ENCODE results near the gene FAM83B.

The FAM83B gene

DNA sequence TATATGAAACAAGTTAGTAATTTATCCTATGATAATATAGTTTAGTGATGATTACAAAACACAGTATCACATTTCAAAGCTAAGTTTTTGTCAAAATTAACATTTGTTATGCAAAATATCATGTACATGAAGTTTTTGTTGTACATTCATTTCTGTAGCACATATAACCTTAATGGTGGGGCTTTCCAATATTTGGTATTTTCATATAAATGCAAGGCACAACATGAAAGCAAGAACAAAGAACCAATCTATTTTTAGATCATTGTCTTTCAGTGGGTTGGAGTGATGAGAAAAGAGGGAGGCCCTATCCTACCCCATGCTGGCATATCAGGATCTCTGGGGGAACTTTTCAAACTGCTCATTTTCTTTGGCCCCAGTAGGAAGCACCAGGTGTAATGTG is 53.4 kb downstream of the FAM83B start:
- no peak overlapping the region for H3K9ac ChIP-seq (ENCODE audit: low read depth, low read length)
- no peak overlapping the region for H3K4me3 ChIP-seq (ENCODE audit: low read length)
- H3K36me3 ChIP-seq (ENCODE audit: insufficient read depth, low read length) = no peaks in the 10 kb centered on the region
- H3K27me3 ChIP-seq (ENCODE audit: control insufficient read depth, insufficient read depth, low read length) = no peaks in the 10 kb centered on the region
- H3K4me1 ChIP-seq (ENCODE audit: control insufficient read depth, insufficient read depth, low read length) = no peaks in the 10 kb centered on the region
- H3K9me3 ChIP-seq (replicated peaks; ENCODE audit: low read length) = no peaks in the 10 kb centered on the region
- H3K4me2 ChIP-seq (ENCODE audit: low read length) = no peak overlapping the region

DNA sequence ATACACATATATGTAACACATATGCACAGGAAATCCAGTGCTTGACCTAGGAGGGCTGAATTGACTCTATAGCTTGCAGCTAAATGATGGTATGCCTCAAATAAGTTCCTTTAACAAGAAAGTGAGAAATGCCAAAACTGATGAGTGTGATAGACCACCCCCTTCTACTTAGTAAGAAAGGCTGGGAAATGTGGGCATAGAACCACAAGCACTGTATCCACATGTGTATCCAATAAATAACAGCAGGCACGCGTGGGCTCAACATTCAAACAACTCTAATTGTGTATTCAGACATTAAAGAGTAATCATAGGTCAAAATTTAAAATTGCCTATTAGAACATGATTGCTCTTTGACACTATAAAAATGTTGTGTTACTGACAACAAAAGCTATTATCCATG is 54.1 kb downstream of the FAM83B start:
- no peaks in the 10 kb centered on the region for H3K9me3 ChIP-seq (replicated peaks; ENCODE audit: low read length)
- H3K9ac ChIP-seq (ENCODE audit: low read depth, low read length) = no peak overlapping the region
- H3K4me1 ChIP-seq (ENCODE audit: control insufficient read depth, insufficient read depth, low read length) = no peaks in the 10 kb centered on the region
- no peaks in the 10 kb centered on the region for H3K36me3 ChIP-seq (ENCODE audit: insufficient read depth, low read length)
- no peak overlapping the region for H3K4me2 ChIP-seq (ENCODE audit: low read length)
- no peaks in the 10 kb centered on the region for H3K27me3 ChIP-seq (ENCODE audit: control insufficient read depth, insufficient read depth, low read length)
- H3K4me3 ChIP-seq (ENCODE audit: low read length) = no peak overlapping the region

DNA sequence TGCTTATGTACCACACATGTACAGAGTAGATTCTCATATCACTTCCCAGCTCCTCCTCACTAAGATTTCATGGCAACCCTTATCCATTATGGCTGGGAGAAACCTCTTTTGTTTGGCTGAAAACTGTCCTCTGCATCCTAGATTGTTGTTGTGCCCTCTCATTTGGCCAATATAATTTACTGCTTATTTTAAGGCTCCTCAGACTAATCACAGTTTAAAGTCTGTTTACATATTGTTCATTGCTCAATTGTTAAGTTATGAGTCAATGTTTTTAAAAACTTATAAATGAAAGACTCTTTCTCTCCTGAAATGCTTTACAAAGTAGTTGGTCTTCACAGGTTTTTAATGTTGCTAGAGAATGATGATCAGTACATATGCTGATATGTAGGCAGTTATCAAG is 57.3 kb downstream of the FAM83B start:
- Histone ChIP-seq H3K27me3 (ENCODE audit: control insufficient read depth, insufficient read depth, low read length) (no peaks in the 10 kb centered on the region), H3K4me2 (ENCODE audit: low read length) (no peak overlapping the region), H3K9ac (ENCODE audit: low read depth, low read length) (no peak overlapping the region), H3K36me3 (ENCODE audit: insufficient read depth, low read length) (no peaks in the 10 kb centered on the region), H3K4me1 (ENCODE audit: control insufficient read depth, insufficient read depth, low read length) (no peaks in the 10 kb centered on the region), H3K4me3 (ENCODE audit: low read length) (no peak overlapping the region), H3K9me3 (replicated peaks; ENCODE audit: low read length) (no peaks in the 10 kb centered on the region)

DNA sequence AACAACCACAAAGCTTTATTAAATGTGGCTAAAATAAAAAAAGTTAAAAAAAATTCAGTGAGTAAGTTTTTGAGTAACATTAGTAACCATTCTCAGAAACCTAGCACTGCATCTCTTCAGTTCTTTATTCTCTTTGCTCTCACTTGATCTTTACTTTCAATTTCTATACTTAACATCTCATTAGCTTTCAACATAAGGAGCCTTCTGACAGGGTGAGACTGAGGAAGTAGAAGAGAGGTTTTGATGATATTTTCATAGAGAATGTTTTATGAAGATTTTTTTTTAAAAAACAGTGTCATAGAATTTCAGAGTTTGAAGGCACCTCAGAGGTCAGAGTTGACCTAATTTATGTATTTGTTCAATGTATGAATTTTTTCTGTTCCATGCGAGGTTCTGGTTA is 60.8 kb downstream of the FAM83B start:
- H3K9me3 ChIP-seq (replicated peaks; ENCODE audit: low read length) = no peaks in the 10 kb centered on the region
- no peak overlapping the region for H3K4me2 ChIP-seq (ENCODE audit: low read length)
- H3K4me3 ChIP-seq (ENCODE audit: low read length) = no peak overlapping the region
- H3K36me3 ChIP-seq (ENCODE audit: insufficient read depth, low read length) = no peaks in the 10 kb centered on the region
- no peaks in the 10 kb centered on the region for H3K4me1 ChIP-seq (ENCODE audit: control insufficient read depth, insufficient read depth, low read length)
- H3K9ac ChIP-seq (ENCODE audit: low read depth, low read length) = no peak overlapping the region
- H3K27me3 ChIP-seq (ENCODE audit: control insufficient read depth, insufficient read depth, low read length) = no peaks in the 10 kb centered on the region

DNA sequence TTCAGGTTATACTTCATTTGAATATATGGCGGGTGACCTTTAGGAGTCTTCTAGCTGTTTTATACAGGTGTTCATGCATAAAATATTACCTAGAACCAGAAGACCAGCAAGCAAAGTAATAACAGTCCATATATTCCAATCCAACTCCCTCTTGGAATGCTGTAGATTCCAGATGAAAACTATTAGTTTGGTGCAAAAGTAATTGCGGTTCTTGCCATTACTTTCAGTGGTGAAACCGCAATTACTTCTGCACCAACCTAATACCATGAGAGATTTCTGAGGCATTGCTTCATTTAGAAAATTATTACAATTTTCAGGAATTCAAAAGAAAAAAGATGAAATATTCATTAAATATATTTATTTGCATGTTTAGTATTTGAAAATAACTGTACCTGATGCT is 62.6 kb downstream of the FAM83B start:
- no peak overlapping the region for H3K9ac ChIP-seq (ENCODE audit: low read depth, low read length)
- H3K4me2 ChIP-seq (ENCODE audit: low read length) = no peak overlapping the region
- no peak overlapping the region for H3K4me3 ChIP-seq (ENCODE audit: low read length)
- H3K36me3 ChIP-seq (ENCODE audit: insufficient read depth, low read length) = no peaks in the 10 kb centered on the region
- H3K4me1 ChIP-seq (ENCODE audit: control insufficient read depth, insufficient read depth, low read length) = no peaks in the 10 kb centered on the region
- H3K9me3 ChIP-seq (replicated peaks; ENCODE audit: low read length) = no peaks in the 10 kb centered on the region
- H3K27me3 ChIP-seq (ENCODE audit: control insufficient read depth, insufficient read depth, low read length) = no peaks in the 10 kb centered on the region

DNA sequence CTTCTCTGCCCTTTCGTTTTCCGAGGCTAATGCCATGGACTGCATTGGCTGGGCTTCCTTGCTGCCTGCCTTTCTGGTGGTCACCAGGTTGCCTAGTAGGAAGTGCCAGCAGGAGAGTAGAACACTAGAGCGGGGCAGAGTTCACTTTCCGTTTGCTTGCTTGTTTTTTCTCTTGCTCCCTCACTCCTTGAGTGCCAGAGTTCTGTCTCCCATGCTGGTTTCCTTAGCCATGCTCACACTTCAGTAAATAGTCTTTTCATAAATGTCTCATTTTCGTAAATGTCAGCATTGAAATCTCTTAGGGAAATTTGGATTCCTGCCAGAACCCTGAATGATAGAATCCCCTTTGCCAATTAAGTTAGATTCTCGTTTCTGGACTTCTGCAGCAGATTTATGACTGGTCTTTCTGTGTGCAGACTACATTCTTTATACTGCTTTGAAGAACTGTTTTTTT is 63.9 kb downstream of the FAM83B start:
- Histone ChIP-seq H3K4me2 (ENCODE audit: low read length) (no peak overlapping the region), H3K4me1 (ENCODE audit: control insufficient read depth, insufficient read depth, low read length) (no peaks in the 10 kb centered on the region), H3K27me3 (ENCODE audit: control insufficient read depth, insufficient read depth, low read length) (no peaks in the 10 kb centered on the region), H3K4me3 (ENCODE audit: low read length) (no peak overlapping the region), H3K9ac (ENCODE audit: low read depth, low read length) (no peak overlapping the region), H3K36me3 (ENCODE audit: insufficient read depth, low read length) (no peaks in the 10 kb centered on the region), H3K9me3 (replicated peaks; ENCODE audit: low read length) (no peaks in the 10 kb centered on the region)

DNA sequence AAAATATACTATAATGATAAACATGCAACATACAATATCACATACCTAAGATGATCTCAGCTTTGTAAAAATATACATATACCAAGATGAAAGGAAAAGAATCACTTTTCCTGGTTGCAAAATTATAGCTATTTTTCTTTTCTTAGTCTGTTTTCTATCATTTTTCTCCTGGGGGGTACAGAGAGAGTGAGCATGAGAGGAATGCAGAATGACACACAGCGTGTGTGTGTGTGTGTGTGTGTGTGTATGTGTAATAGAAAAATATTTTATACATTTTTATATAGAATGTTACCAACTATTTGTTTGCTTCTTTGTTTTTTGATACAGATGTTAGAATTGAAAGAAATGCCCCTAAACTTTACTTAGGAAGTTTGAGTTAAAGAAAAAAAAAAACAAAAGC is 64.3 kb downstream of the FAM83B start:
- H3K4me3 ChIP-seq (ENCODE audit: low read length) = no peak overlapping the region
- H3K4me1 ChIP-seq (ENCODE audit: control insufficient read depth, insufficient read depth, low read length) = no peaks in the 10 kb centered on the region
- no peak overlapping the region for H3K9ac ChIP-seq (ENCODE audit: low read depth, low read length)

DNA sequence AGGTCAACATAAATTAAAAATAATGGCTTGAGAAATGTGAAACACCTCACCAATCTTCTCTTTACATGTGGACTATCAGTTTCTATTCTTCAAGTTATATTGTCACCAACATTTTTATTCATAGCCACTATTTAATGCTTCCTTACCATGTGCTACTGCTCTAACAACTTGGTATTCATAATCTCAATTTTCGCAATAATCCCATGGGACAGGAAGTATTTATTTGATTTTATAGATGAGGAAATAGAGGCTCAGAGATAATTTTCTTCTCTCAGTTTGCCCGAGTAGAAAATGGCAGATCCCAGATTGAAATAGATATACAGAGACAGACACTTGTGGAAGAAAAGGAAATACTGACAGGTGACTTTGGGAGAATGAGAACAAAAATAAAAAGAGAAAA is 66.6 kb downstream of the FAM83B start:
- Histone ChIP-seq H3K9ac (ENCODE audit: low read depth, low read length) (no peak overlapping the region), H3K36me3 (ENCODE audit: insufficient read depth, low read length) (no peaks in the 10 kb centered on the region), H3K27me3 (ENCODE audit: control insufficient read depth, insufficient read depth, low read length) (no peaks in the 10 kb centered on the region), H3K4me3 (ENCODE audit: low read length) (no peak overlapping the region), H3K9me3 (replicated peaks; ENCODE audit: low read length) (no peaks in the 10 kb centered on the region), H3K4me1 (ENCODE audit: control insufficient read depth, insufficient read depth, low read length) (no peaks in the 10 kb centered on the region), H3K4me2 (ENCODE audit: low read length) (no peak overlapping the region)

More for the DNA sequence above, 64.3 kb downstream of the FAM83B start:
- Histone ChIP-seq H3K36me3 (ENCODE audit: insufficient read depth, low read length) (no peaks in the 10 kb centered on the region), H3K27me3 (ENCODE audit: control insufficient read depth, insufficient read depth, low read length) (no peaks in the 10 kb centered on the region), H3K4me2 (ENCODE audit: low read length) (no peak overlapping the region), H3K9me3 (replicated peaks; ENCODE audit: low read length) (no peaks in the 10 kb centered on the region)

DNA sequence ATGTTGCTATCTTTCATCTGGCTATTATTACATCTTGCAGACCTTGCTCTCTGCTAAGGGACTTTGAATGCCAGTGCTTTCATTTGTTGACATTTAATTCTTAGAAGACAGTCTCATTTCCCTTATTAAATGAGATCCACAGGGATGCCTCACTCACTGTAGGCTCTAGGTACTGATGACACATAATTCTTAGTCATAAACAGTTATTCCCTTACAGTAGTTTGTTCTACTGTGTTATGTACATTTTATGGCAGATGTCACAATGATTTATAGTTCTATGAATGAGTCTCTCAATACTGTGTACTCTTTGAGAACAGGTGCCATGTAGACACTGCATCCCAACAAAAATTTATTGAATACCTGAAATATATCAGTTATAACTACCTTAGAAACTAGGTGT is 70.3 kb downstream of the FAM83B start:
- no peak overlapping the region for H3K4me3 ChIP-seq (ENCODE audit: low read length)
- no peaks in the 10 kb centered on the region for H3K27me3 ChIP-seq (ENCODE audit: control insufficient read depth, insufficient read depth, low read length)
- no peaks in the 10 kb centered on the region for H3K9me3 ChIP-seq (replicated peaks; ENCODE audit: low read length)
- no peaks in the 10 kb centered on the region for H3K4me1 ChIP-seq (ENCODE audit: control insufficient read depth, insufficient read depth, low read length)
- H3K36me3 ChIP-seq (ENCODE audit: insufficient read depth, low read length) = no peaks in the 10 kb centered on the region
- no peak overlapping the region for H3K4me2 ChIP-seq (ENCODE audit: low read length)
- H3K9ac ChIP-seq (ENCODE audit: low read depth, low read length) = no peak overlapping the region

DNA sequence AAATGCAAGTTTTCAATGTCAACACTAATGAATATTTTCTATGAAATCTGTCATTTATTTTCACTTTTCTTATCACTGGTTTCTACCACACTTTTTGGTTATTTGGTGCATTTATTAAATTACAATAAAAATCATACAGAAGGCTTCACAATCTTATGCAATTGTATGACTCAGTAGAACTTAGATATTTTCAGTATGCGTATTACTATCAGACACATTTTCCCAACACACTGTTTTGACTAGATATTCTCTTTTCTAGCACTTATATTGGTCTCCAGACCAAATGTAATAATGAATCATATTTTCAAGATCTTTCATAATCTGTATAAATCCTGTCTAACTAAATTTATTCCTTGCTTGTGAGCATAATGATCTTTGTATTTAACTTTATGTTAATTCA is 74.1 kb downstream of the FAM83B start:
- H3K4me1 ChIP-seq (ENCODE audit: control insufficient read depth, insufficient read depth, low read length) = no peaks in the 10 kb centered on the region
- no peak overlapping the region for H3K4me2 ChIP-seq (ENCODE audit: low read length)
- H3K27me3 ChIP-seq (ENCODE audit: control insufficient read depth, insufficient read depth, low read length) = no peaks in the 10 kb centered on the region
- H3K4me3 ChIP-seq (ENCODE audit: low read length) = no peak overlapping the region
- H3K9me3 ChIP-seq (replicated peaks; ENCODE audit: low read length) = no peaks in the 10 kb centered on the region
- no peak overlapping the region for H3K9ac ChIP-seq (ENCODE audit: low read depth, low read length)
- no peaks in the 10 kb centered on the region for H3K36me3 ChIP-seq (ENCODE audit: insufficient read depth, low read length)

DNA sequence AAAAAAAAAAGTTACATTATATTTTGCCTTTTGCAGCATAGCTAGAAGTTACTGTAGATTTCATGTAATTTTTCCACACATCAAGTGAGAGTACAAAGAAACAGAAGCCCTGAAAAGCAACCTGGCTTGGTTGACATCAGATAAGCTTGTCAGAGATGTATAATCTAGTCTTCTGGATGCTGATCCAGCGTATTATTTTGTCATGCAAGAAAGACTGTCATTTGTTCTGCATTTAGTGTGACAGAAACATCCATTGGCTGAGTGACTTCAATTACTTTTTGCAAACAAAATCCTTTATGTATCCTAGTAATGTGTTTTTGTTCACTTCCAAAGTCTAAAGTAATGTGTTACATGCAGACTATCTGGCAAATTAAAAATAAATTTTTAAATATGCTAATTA is 75.3 kb downstream of the FAM83B start:
- Histone ChIP-seq H3K4me1 (ENCODE audit: control insufficient read depth, insufficient read depth, low read length) (no peaks in the 10 kb centered on the region), H3K27me3 (ENCODE audit: control insufficient read depth, insufficient read depth, low read length) (no peaks in the 10 kb centered on the region), H3K9ac (ENCODE audit: low read depth, low read length) (no peak overlapping the region), H3K4me3 (ENCODE audit: low read length) (no peak overlapping the region), H3K4me2 (ENCODE audit: low read length) (no peak overlapping the region), H3K36me3 (ENCODE audit: insufficient read depth, low read length) (no peaks in the 10 kb centered on the region), H3K9me3 (replicated peaks; ENCODE audit: low read length) (no peaks in the 10 kb centered on the region)

DNA sequence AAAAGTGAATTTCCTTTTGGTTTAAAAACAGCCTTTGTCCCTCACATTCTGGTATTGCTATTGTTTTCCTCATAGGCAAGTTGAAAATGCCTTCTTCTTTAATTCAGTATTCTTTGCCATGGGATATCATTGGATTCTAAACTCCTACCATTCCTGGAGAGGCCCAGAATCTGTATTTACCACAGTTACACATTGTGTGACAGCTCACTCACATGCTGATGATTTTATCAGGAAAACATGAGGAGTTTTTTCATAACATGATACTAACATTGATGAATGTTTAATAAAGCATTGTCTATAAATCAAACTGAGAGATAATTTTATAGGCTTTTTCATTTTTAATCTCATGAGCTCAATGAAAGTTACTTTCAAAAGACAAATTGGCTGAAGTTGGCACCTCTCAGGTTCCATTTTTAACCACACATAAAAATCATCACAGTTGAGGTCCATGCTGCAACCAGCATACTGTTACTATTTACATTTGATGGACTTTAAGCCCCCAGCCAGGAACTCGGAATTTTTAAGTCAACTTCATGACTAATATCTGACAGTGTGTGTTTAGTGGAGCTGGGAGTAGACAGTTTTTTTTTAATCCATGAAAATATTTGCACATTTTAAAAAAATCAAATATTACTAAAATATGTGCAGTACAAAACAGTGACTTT is 82.8 kb downstream of the FAM83B start:
- Histone ChIP-seq H3K27me3 (ENCODE audit: control insufficient read depth, insufficient read depth, low read length) (no peaks in the 10 kb centered on the region), H3K4me3 (ENCODE audit: low read length) (no peak overlapping the region), H3K9me3 (replicated peaks; ENCODE audit: low read length) (no peaks in the 10 kb centered on the region), H3K4me2 (ENCODE audit: low read length) (no peak overlapping the region), H3K36me3 (ENCODE audit: insufficient read depth, low read length) (no peaks in the 10 kb centered on the region), H3K9ac (ENCODE audit: low read depth, low read length) (no peak overlapping the region), H3K4me1 (ENCODE audit: control insufficient read depth, insufficient read depth, low read length) (no peaks in the 10 kb centered on the region)

Measured in skeletal muscle satellite cell (primary cell).